Measurements from ENCODE around the gene CUL3.

Gene CUL3

GRCh38 chr2:224585211-224586088, at the start of gene CUL3:
TSS of gene CUL3 (minus strand) at chr2:224585363. CDS start at chr2:224585009, 354 bp downstream.
- no peak for TF ChIP-seq CTCF (conservative IDR thresholded peaks at IDR 0.05; ENCODE audit: low read length)
- peak; percentile 97 for DNase-seq (ENCODE audit: low read depth)

GRCh38 chr2:224630659-224631550, 45.7 kb upstream of the CUL3 start:
- DNase-seq (ENCODE audit: low read depth), result no peak
- H3K4me3 ChIP-seq (ENCODE audit: low read length), result no peak overlapping the region
- no peak for TF ChIP-seq CTCF (conservative IDR thresholded peaks at IDR 0.05; ENCODE audit: low read length)

More at GRCh38 chr2:224585211-224586088, at the start of gene CUL3:
- H3K4me3 ChIP-seq (ENCODE audit: low read length), result peak within 1 kb of the TSS; percentile 91

GRCh38 chr2:224628416-224628815, 43.3 kb upstream of the CUL3 start:
- H3K4me3 ChIP-seq (ENCODE audit: low read length), result no peak overlapping the region
- no peak for TF ChIP-seq CTCF (conservative IDR thresholded peaks at IDR 0.05; ENCODE audit: low read length)
- no peak for DNase-seq (ENCODE audit: low read depth)

- no peak for DNase-seq (ENCODE audit: low read depth)
- TF ChIP-seq CTCF (conservative IDR thresholded peaks at IDR 0.05; ENCODE audit: low read length), result no peak
Observed at GRCh38 chr2:224626735-224627134, 41.6 kb upstream of the CUL3 start.

GRCh38 chr2:224613543-224614286, 28.6 kb upstream of the CUL3 start:
- no peak overlapping the region for H3K4me3 ChIP-seq (ENCODE audit: low read length)
- no peak for TF ChIP-seq CTCF (conservative IDR thresholded peaks at IDR 0.05; ENCODE audit: low read length)
- DNase-seq (ENCODE audit: low read depth), result no peak

More at GRCh38 chr2:224626735-224627134, 41.6 kb upstream of the CUL3 start:
- H3K4me3 ChIP-seq (ENCODE audit: low read length), result no peak overlapping the region

- DNase-seq (ENCODE audit: low read depth), result peak; percentile 17
- no peak for TF ChIP-seq CTCF (conservative IDR thresholded peaks at IDR 0.05; ENCODE audit: low read length)
- H3K4me3 ChIP-seq (ENCODE audit: low read length), result no peak overlapping the region
Observed at GRCh38 chr2:224612578-224612977, 27.4 kb upstream of the CUL3 start.

Measured in AG10803 (cell line).